GM12874 (cell line): ENCODE measurements around the gene CFAP161.
A peak's percentile ranks its signal among the peaks of the same experiment; 100 is the strongest.

Experiments used
- CTCF ChIP-seq: IDR thresholded peaks from 2 replicates; pipeline ENCODE4 v1.5.1; 2011; ENCODE audit warnings: low read depth, mild to moderate bottlenecking, control low read depth, low read length, moderate library complexity; ENCODE audit not compliant: insufficient read depth

Gene CFAP161

GRCh38 chr15:81108427-81108826 lies 25.6 kb upstream of the CFAP161 start:
- TF ChIP-seq CTCF = peak; percentile 58

GRCh38 chr15:81111018-81111417 lies 23.1 kb upstream of the CFAP161 start:
- no peak for TF ChIP-seq CTCF

GRCh38 chr15:81111510-81112470 lies 22.3 kb upstream of the CFAP161 start:
- TF ChIP-seq CTCF = no peak

- TF ChIP-seq CTCF = no peak
These were observed 20.8 kb upstream of the CFAP161 start for GRCh38 chr15:81113204-81113657.

- TF ChIP-seq CTCF = no peak
These were observed 20.2 kb upstream of the CFAP161 start for GRCh38 chr15:81113861-81114291.

GRCh38 chr15:81115054-81115939 lies 18.8 kb upstream of the CFAP161 start:
- no peak for TF ChIP-seq CTCF

- TF ChIP-seq CTCF = no peak
These were observed 16.9 kb upstream of the CFAP161 start for GRCh38 chr15:81117136-81117535.
